Activated CD4-positive, alpha-beta T cell treated with anti-CD3 and anti-CD28 coated beads, Interleukin-2, amount 50 U/mL, for 48 hours (primary cell): ENCODE results near the gene WDR41.

Source experiments
- DNase-seq, 2 experiments: peaks; one replicate each; pipeline ENCODE4 v3.0.0-alpha.2; 2020

Gene WDR41

GRCh38 chr5:77444356-77444755 lies 47.8 kb downstream of the WDR41 start:
- DNase-seq, result no peak

- no peak for DNase-seq
Measured at GRCh38 chr5:77443670-77444069, 48.4 kb downstream of the WDR41 start.

GRCh38 chr5:77438071-77438470 lies 54.0 kb downstream of the WDR41 start:
- no peak for DNase-seq

GRCh38 chr5:77437194-77437593 lies 54.9 kb downstream of the WDR41 start:
- DNase-seq, result no peak

- no peak for DNase-seq
Measured at GRCh38 chr5:77431719-77432118, 60.4 kb downstream of the WDR41 start.

DNA sequence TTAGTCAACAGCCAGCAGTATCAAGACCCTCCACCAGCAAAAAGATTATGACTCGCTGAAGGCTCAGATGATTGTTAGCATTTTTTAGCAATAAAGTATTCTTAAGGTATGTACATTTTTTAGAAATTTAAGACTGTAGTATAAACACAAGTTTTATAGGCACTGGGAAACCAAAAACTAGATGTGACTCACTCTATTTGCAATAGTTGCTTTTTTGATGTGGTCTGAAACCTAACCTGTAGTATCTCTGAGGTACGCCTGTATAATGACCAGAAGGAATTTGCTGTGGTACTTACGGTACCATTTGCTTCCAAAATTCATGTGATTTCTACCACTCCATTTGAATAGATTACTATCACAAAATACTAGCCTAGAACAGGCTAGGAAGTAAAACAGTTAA lies 60.8 kb downstream of the WDR41 start:
- DNase-seq, result no peak

DNA sequence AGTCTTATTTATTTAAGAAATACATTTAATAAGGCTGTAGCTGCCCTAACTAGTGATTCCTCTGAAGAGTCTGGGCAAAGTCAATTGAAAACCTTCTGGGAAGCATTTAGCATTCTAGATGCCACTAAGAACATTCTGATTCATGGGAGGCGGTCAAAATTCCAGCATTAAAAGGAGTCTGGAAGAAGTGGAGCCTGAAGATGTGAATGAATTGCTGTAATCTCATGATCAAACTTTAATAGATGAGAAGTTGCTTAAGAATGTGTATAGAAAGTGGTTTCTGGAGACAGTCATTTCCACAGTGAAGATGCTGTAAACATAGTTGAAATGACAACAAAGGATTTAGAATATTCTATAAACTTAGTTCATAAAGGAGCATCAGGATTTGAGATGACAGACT lies 61.4 kb downstream of the WDR41 start:
- DNase-seq, result no peak

- no peak for DNase-seq
Measured at GRCh38 chr5:77428526-77428925, 63.6 kb downstream of the WDR41 start.

- no peak for DNase-seq
Measured at GRCh38 chr5:77427998-77428397, 64.1 kb downstream of the WDR41 start.

DNA sequence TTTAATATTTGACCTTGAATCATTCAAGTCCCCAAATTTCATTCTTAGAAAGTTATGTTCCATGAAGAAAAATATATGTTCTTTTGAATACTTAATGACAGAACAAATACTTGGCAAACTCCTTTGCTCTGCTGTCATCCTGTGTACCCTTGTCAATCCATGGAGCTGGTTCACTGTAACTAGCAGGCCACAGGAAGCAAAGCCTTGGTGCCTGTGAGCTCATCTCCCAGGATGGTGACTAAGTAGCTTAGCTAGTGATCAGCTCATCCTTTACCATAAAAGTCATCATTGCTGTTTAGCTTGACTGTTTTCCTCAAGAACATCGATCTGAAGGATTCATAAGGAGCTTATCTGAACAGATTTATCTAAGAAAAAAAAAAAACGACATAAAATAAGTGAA lies 65.4 kb downstream of the WDR41 start:
- DNase-seq, result no peak

DNA sequence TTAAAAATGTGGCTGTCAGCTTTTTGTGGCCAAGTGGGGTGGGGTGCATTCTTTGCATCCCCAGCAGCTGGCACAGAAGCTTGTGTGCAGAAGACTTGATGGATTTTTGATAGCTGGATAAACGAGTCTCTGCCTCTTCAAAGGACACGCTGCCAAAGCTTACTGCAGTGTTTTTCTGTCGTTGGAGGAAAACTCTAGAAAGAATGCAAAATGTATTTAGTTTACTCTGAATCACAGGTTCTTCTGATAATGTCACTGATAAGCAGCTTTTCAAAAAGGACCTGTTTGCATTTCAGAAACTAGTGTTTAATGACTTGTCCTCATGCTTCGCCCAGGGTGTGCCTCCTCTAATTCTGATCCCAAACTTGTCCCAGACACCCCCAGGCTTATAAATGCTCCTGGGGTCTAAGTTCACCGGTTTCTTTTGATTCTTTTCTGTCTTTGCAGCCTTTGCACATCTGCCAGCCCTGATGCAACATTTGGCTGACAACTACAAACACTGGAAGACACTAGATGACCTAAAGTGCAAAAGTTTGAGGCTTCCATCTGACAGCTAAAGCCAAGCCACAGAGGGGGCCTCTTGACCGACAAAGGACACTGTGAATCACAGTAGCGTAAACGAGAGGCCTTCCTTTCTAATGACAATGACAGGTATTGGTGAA lies 66.0 kb downstream of the WDR41 start:
- no peak for DNase-seq

DNA sequence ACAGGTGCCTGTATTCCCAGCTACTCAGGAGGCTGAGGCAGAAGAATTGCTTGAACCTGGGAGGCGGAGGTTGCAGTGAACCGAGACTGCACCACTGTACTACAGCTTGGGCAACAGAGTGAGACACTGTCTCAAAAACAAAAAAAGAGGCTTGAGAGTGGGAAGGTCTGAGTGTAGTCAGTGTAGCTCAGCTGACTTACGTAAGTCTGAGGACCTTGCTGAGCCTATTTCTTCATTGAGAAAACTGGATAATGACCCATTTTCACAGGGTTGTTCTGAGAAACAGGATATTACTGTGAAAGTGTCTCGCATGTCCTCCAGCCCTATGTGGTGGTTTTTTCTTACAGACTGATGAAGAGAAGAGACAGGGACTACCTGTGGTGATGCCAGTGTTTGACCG lies 66.7 kb downstream of the WDR41 start:
- DNase-seq, result no peak

- no peak for DNase-seq
Measured at GRCh38 chr5:77424921-77425320, 67.2 kb downstream of the WDR41 start.

DNA sequence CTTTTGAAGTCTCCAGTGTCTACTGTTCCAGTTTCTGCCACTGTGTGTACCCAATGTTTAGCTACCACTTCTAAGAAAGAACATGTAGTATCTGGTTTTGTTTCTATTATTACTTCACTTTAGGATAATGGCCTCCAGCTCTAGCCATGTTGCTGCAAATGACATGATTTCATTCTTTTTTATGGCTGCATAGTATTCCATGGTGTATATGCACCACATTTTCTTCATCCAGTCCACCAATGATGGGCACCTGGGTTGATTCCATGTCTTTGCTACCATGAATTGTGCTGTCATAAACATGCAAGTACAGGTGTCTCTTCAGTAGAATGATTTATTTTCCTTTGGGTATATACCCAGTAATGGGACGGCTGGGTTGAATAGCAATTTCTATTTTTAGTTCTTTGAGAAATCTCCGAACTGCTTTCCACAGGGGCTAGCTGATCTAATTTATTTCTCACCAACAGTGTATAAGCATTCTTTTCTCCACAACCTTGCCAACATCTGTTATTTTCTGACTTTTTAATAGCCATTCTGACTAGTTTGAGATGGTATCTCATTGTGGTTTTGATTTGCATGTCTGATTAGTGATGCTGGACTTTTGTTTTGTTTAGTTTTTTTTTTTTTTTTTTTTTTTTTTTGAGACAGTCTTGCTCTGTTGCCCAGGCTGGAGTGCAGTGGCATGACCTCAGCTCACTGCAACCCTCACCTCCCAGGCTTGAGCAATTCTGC lies 68.9 kb downstream of the WDR41 start:
- no peak for DNase-seq

- DNase-seq, result no peak
Measured at GRCh38 chr5:77420940-77421339, 71.2 kb downstream of the WDR41 start.

DNA sequence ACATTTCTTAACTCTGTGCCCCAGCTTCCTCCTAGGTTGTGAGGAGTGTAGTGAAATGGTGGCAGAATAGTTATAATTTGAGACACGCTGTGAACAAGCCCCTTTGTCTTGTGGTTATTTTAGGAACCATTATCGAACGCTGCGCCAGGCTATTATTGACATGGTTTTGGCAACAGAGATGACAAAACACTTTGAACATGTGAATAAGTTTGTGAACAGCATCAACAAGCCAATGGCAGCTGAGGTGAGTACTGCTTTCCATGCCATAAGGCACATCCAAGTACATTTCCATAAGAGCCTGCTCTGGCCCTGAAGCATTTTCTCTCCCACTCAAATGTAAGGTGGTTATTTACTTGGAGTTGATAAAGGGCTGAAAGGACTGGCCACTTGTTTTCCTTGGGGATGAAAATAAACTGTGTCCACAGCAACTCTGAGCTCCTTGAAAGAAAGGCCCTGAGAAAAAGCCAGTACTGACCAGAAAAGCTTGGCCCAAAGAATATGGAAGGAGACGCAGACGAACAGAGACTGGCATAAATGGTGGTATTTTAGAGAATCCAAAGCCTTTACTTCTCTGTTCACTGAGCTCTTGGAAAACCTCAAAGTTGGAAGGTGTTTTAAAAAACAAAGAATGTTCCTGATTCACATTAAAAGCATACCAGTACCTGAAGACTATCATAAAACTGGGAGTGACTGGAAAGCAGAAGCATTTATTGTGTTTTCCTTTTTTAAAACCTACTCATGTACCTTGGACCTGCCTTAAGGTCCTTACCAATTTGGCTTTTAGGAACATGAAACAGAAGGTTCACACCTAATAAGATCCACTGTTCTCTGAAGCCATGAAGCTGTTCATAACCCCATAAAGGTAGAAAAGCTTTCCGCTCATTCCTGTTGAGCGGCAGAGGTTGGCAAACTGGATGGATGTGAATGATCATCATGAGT lies 72.2 kb downstream of the WDR41 start:
- no peak for DNase-seq

GRCh38 chr5:77418601-77419581 lies 73.2 kb downstream of the WDR41 start:
- DNase-seq, result no peak

GRCh38 chr5:77418162-77418561 lies 74.0 kb downstream of the WDR41 start:
- DNase-seq, result no peak

DNA sequence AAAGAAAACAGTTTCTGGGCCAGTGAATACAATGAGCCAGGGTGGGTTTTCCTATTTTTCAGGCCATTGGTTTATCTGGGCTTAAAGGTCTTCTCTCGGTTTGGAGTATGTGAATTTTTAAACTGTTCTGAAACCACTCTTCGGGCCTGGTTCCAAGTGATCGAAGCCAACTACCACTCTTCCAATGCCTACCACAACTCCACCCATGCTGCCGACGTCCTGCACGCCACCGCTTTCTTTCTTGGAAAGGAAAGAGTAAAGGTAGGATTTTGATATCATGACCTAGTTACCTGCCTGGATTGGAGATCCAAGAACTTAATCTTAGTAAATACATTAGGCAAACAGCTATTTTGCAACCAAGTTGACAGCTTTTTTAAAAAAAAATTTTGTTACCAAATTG lies 79.1 kb downstream of the WDR41 start:
- no peak for DNase-seq

- no peak for DNase-seq
Measured at GRCh38 chr5:77409870-77410621, 82.1 kb downstream of the WDR41 start.

- no peak for DNase-seq
Measured at GRCh38 chr5:77407152-77407551, 85.0 kb downstream of the WDR41 start.

GRCh38 chr5:77402796-77403195 lies 89.3 kb downstream of the WDR41 start:
- no peak for DNase-seq
